GM19099 (cell line): ENCODE results near the gene ZNF33B.

Experiments used
- POLR2A ChIP-seq: IDR thresholded peaks from 3 replicates; pipeline ENCODE4 v1.6.1; 2011; ENCODE audit warnings: low read depth; ENCODE audit not compliant: insufficient read length; ENCODE audit errors: extremely low read depth

The ZNF33B gene

GRCh38 chr10:42635098-42635497 lies 3.3 kb downstream of the ZNF33B start:
- no peak for TF ChIP-seq POLR2A

- TF ChIP-seq POLR2A, result no peak
Observed at GRCh38 chr10:42632564-42632963, 5.8 kb downstream of the ZNF33B start.

GRCh38 chr10:42630537-42631134 lies 7.7 kb downstream of the ZNF33B start:
- TF ChIP-seq POLR2A, result no peak

- no peak for TF ChIP-seq POLR2A
Observed at GRCh38 chr10:42623929-42624328, 14.4 kb downstream of the ZNF33B start.

GRCh38 chr10:42618424-42618823 lies 19.9 kb downstream of the ZNF33B start:
- TF ChIP-seq POLR2A, result no peak

GRCh38 chr10:42615419-42615818 lies 23.0 kb downstream of the ZNF33B start:
- TF ChIP-seq POLR2A, result no peak

GRCh38 chr10:42609872-42610271 lies 28.5 kb downstream of the ZNF33B start:
- TF ChIP-seq POLR2A, result no peak

GRCh38 chr10:42598249-42598873 lies 40.0 kb downstream of the ZNF33B start:
- TF ChIP-seq POLR2A, result no peak

GRCh38 chr10:42596196-42596595 lies 42.2 kb downstream of the ZNF33B start:
- no peak for TF ChIP-seq POLR2A

GRCh38 chr10:42594246-42594650 lies 44.1 kb downstream of the ZNF33B start:
- TF ChIP-seq POLR2A, result no peak

GRCh38 chr10:42593284-42593683 lies 45.1 kb downstream of the ZNF33B start:
- no peak for TF ChIP-seq POLR2A

GRCh38 chr10:42583828-42584227 lies 54.5 kb downstream of the ZNF33B start:
- TF ChIP-seq POLR2A, result no peak

GRCh38 chr10:42578019-42578418 lies 60.4 kb downstream of the ZNF33B start:
- no peak for TF ChIP-seq POLR2A

- TF ChIP-seq POLR2A, result no peak
Observed at GRCh38 chr10:42576338-42576737, 62.0 kb downstream of the ZNF33B start.

- TF ChIP-seq POLR2A, result no peak
Observed at GRCh38 chr10:42574336-42574735, 64.0 kb downstream of the ZNF33B start.

- TF ChIP-seq POLR2A, result no peak
Observed at GRCh38 chr10:42556931-42557330, 81.4 kb downstream of the ZNF33B start.

- TF ChIP-seq POLR2A, result no peak
Observed at GRCh38 chr10:42553064-42553407, 85.3 kb downstream of the ZNF33B start.
